Retina (tissue), 1 donor: ENCODE results near the gene COQ5.

ENCODE experiments used
- DNase-seq: peaks from one replicate; pipeline ENCODE4 v3.0.0-alpha.2; 2016

COQ5 gene

GRCh38 chr12:120480211-120480610, 48.7 kb downstream of the COQ5 start:
- DNase-seq = no peak

- no peak for DNase-seq
Observed at GRCh38 chr12:120479458-120479857, 49.5 kb downstream of the COQ5 start.

GRCh38 chr12:120475643-120476042, 53.3 kb downstream of the COQ5 start:
- DNase-seq = no peak

- DNase-seq = no peak
Observed at GRCh38 chr12:120474616-120474960, 54.4 kb downstream of the COQ5 start.

- no peak for DNase-seq
Observed at GRCh38 chr12:120473807-120474615, 54.9 kb downstream of the COQ5 start.

- no peak for DNase-seq
Observed at GRCh38 chr12:120472521-120472920, 56.4 kb downstream of the COQ5 start.

- DNase-seq = no peak
Observed at GRCh38 chr12:120470150-120470784, 58.7 kb downstream of the COQ5 start.

GRCh38 chr12:120469450-120470149, 59.4 kb downstream of the COQ5 start, which contains the start of gene SRSF9:
TSS of gene SRSF9 (minus strand) at chr12:120469748. CDS start at chr12:120469609, 139 bp downstream.
- DNase-seq = peak; percentile 95

GRCh38 chr12:120468821-120469449, 60.0 kb downstream of the COQ5 start:
- DNase-seq = peak; percentile 72

- DNase-seq = peak; percentile 64
Observed at GRCh38 chr12:120468325-120468820, 60.6 kb downstream of the COQ5 start.

- no peak for DNase-seq
Observed at GRCh38 chr12:120467439-120467838, 61.5 kb downstream of the COQ5 start.

- peak; percentile 70 for DNase-seq
Observed at GRCh38 chr12:120466560-120467315, 62.2 kb downstream of the COQ5 start.

GRCh38 chr12:120465756-120466155, 63.2 kb downstream of the COQ5 start:
- no peak for DNase-seq

- DNase-seq = no peak
Observed at GRCh38 chr12:120463712-120464111, 65.2 kb downstream of the COQ5 start.

- DNase-seq = no peak
Observed at GRCh38 chr12:120462099-120462640, 66.8 kb downstream of the COQ5 start.

- DNase-seq = no peak
Observed at GRCh38 chr12:120460157-120460556, 68.8 kb downstream of the COQ5 start.

GRCh38 chr12:120457133-120457532, 71.8 kb downstream of the COQ5 start:
- no peak for DNase-seq

GRCh38 chr12:120455302-120455701, 73.7 kb downstream of the COQ5 start:
- DNase-seq = no peak

GRCh38 chr12:120453977-120454376, 75.0 kb downstream of the COQ5 start:
- no peak for DNase-seq
